GM18909 (cell line): Measurements from ENCODE around the gene UBE2R2.
"Not testable (repeated sequence)": the region's sequence is repeated elsewhere in the genome, so short reads cannot be mapped to it uniquely, and the experiment has no call there.

ENCODE experiments used
- ATAC-seq: cut with Tn5 transposase; IDR thresholded peaks from one replicate; pipeline ENCODE4 v1.9.1; 2021; ENCODE audit warnings: mild to moderate bottlenecking; ENCODE audit not compliant: unreplicated experiment, poor library complexity

UBE2R2 gene

GRCh38 chr9:33798545-33798944 lies 18.4 kb upstream of the UBE2R2 start:
- ATAC-seq = no peak

GRCh38 chr9:33799928-33800704 lies 16.8 kb upstream of the UBE2R2 start:
- ATAC-seq = no peak

GRCh38 chr9:33800886-33801285 lies 16.1 kb upstream of the UBE2R2 start:
- no peak for ATAC-seq

GRCh38 chr9:33801943-33802500 lies 14.9 kb upstream of the UBE2R2 start:
- not testable (repeated sequence) for ATAC-seq

- not testable (repeated sequence) for ATAC-seq
These were observed 12.8 kb upstream of the UBE2R2 start for GRCh38 chr9:33804196-33804595.

GRCh38 chr9:33807156-33807555 lies 9.8 kb upstream of the UBE2R2 start:
- not testable (repeated sequence) for ATAC-seq

GRCh38 chr9:33808979-33809322 lies 8.0 kb upstream of the UBE2R2 start:
- peak; percentile 38 for ATAC-seq

GRCh38 chr9:33809506-33809905 lies 7.5 kb upstream of the UBE2R2 start:
- peak; percentile 10 for ATAC-seq

- no peak for ATAC-seq
These were observed 3.0 kb upstream of the UBE2R2 start for GRCh38 chr9:33813712-33814641.

- no peak for ATAC-seq
These were observed 1.2 kb upstream of the UBE2R2 start for GRCh38 chr9:33815781-33816180.

- ATAC-seq = peak; percentile 22
These were observed 587 bp downstream of the UBE2R2 start for GRCh38 chr9:33817327-33818166.

GRCh38 chr9:33818167-33818846 lies 1.3 kb downstream of the UBE2R2 start:
- ATAC-seq = no peak

- no peak for ATAC-seq
These were observed 2.0 kb downstream of the UBE2R2 start for GRCh38 chr9:33818847-33819500.

GRCh38 chr9:33820231-33820745 lies 3.3 kb downstream of the UBE2R2 start:
- ATAC-seq = no peak

- ATAC-seq = no peak
These were observed 6.8 kb downstream of the UBE2R2 start for GRCh38 chr9:33823801-33824200.

GRCh38 chr9:33827285-33827684 lies 10.3 kb downstream of the UBE2R2 start:
- not testable (repeated sequence) for ATAC-seq

GRCh38 chr9:33829641-33830230 lies 12.8 kb downstream of the UBE2R2 start:
- not testable (repeated sequence) for ATAC-seq

- no peak for ATAC-seq
These were observed 18.8 kb downstream of the UBE2R2 start for GRCh38 chr9:33835625-33836260.
